SHP77 (cell line): ENCODE data around the gene PYGM.
A peak's percentile ranks its signal among the peaks of the same experiment; 100 is the strongest.

Experiments
- DNase-seq, 2 experiments: peaks; one replicate each; lab custom pipeline; 2025; lab: John Stamatoyannopoulos, UW

The PYGM gene

DNA sequence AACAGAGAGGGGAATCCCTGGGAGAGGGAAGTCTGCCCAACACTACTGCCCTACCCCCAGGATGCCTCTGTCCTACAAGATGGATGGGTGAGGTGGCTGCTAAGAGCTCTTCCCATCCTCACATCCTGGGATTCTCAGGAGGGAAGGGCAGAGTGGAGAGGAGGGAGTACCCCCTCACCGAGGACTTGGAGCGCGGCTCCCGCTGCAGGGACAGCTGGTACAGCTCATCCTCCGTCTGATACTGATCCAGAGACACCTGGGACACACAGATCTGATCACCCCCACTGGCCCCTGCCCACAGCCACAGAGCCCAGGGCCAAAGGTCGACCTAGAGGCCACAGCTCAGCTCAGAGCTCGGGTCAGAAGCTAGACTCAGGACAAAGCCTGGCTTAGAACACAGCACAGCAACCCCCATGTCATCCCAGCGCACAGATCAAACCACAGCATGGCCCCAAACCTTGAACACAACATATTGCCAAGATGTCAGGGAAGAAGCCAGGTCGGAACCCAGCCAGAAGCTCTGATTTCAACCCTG is 24.0 kb downstream of the PYGM start:
- no peak for DNase-seq

DNA sequence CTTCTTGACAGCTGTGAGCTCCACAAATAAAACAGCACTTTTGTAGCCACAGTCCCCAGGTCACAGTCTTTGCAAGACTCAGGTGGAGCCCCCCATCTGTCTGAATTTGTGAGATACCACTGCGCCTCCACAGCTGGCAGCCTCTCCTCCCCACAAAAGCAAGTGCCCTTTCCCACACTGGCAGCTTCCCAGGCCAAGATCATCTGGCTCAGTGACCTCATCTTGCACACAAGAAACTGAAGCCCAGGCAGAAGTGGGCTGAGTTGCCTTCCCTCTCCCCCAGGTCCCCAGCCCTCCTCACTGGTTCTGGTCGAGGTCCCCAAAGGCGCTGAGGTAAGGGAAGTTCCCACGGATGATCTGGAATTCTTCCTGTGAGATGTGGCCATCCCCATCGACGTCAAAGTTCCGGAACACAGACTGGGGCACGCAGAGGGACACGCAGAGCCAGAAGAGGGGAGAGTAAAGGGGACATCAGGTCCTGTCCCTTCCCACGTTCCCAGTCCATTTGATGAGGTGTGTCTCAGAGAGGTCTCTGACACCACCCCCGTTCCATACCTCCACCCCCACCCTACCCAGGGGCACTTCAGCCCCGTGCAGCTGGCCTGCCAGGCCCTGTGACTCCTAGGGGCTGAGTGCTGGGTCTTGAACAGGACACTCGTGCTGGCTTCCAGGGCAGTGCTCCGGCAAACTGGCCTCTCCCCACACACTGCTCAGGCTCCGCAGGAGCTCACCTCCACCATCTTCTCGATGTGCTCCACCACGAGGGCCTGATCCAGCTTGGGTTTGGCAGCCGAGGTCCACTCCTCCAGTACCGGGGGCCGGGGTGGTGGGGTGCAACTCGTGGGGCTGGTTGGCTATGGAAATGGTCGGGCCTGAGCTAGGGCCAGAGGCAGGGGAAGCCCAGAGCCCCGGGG is 24.7 kb downstream of the PYGM start:
- DNase-seq, result no peak

GRCh38 chr11:64731601-64732000 is 28.2 kb downstream of the PYGM start:
- no peak for DNase-seq

DNA sequence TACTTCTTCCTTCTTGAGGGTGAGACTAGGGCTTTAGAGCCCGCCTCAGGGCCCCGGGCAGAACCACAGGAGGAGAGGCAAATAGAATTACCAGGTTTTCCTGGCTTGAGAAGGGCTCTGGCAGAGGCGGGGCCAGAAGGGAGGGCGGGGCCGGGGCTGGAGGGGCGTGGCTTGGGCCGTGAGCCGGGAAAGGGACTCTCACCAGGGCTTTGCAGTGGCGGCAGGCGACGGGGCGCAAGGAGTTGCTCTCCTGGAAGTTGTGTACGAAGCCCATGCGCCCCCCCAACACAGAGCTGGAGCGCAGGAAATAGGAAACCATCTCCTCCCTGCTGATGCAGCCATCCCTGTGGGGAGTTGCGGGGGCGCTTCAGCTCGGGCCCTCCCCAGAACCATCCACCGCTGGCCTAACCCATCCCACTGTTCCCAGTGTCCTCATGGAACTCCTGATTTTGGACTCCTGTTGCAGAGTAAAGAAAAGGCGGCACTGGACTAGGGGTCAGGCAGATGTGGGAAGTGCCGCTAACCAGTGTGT is 29.9 kb downstream of the PYGM start:
- DNase-seq, result no peak

DNA sequence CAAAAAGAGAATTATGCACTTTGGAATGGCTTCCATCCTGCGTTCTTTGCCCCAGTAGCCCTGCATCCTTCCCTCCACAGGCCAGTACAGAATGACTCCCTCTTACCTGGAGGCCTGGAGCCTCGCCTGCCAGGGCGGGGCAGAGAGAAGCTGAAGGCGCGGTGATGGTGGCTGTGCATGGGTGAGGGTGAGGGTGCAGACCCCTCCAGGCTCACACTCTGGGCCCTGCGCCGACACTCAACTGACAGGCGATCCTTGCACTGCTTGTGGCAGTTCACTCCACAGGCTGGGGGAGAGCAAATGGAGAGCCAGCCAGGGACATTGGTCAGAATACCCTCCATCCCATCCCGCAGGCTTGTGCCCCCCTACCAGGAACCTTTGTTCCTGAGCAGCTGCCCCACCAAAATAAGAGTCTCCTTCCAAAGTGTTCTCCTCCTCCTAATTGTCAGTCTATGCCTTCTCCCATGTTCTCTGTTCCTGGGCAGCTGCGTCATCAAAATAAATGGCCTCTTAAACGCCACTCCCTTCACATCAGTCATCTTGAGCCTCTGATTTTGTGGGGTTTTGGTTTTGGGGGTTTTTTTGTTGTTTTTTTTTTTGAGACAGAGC is 30.9 kb downstream of the PYGM start:
- DNase-seq, result no peak

DNA sequence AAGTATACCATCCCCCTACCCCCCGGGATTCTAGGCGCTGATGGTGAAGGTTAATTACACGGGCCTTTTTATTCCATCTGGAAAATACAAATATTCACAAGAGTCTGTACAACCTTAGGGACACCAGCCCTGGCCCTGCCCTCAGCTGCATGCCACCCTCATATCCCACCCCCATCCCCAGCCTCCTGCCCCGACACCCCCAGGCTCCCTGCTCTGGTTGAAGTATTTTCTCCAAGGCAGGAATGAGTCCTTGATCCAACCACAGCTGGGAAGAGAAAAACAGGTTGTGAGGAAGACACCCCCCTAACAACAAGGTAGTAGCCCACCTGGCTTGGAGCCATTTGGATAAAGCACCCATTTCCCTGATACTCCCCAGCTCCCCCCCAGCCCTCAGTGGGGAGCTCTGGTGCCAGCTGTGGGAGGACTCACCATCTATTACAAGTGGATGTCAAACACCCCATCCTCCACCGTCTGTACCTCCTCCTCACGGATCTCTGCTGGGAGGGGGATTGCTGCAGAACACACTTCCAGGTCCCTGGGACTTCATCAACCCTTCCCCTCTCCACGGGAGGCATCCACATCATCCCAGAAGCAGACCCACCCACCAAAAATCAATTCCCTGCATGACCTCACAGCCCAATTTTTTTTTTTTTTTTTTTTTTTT is 32.8 kb downstream of the PYGM start:
- no peak for DNase-seq

GRCh38 chr11:64726211-64726641 is 33.5 kb downstream of the PYGM start:
- no peak for DNase-seq

GRCh38 chr11:64724863-64725532 is 34.8 kb downstream of the PYGM start:
- no peak for DNase-seq

GRCh38 chr11:64723907-64724862 is 35.6 kb downstream of the PYGM start:
- no peak for DNase-seq

DNA sequence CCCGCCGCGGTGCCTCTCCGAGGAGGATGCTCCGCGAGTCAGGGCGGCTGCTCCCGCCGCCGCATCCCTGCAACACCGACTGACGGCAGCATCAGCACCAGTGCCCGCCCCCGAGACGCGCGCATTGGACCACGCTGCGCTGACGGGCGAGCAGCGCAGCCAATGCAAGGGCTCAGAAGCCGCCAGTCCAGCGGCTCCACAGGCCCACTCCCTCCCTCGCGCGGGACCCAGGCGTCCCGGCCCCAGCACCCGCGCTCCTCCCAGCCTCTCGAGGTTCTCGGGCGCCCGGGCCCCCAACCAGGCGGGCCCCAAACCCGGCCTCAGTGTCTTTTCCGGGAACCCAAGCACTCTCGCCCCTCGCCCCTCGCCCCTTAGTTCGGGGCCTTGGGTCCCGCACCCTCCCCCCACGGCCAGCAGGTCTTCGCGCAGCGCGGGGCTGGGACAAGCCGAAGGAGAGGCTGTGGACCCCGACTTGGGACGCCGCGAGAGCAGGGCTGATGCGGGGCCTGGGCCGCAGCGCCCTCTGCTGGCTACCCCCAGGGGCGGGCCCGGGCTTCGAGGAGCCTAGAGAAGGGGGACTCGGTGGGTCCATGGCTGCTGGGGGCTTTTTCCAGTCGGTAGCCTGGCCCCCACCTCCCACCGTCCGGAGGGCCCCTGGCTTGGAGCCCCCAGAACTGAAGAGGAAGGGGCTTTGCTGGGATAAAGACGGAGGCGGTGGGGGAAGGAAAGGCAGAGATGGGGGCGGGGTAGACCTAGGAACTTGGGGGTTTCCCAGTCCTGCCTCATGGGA is 36.5 kb downstream of the PYGM start, which contains the start of gene NRXN2:
Gene NRXN2, minus strand, starts transcription at position 81 of the 790 bp plus-strand sequence. CDS start 9,498 bp downstream, outside the sequence.
- DNase-seq, result peak; percentile 65 to 76

DNA sequence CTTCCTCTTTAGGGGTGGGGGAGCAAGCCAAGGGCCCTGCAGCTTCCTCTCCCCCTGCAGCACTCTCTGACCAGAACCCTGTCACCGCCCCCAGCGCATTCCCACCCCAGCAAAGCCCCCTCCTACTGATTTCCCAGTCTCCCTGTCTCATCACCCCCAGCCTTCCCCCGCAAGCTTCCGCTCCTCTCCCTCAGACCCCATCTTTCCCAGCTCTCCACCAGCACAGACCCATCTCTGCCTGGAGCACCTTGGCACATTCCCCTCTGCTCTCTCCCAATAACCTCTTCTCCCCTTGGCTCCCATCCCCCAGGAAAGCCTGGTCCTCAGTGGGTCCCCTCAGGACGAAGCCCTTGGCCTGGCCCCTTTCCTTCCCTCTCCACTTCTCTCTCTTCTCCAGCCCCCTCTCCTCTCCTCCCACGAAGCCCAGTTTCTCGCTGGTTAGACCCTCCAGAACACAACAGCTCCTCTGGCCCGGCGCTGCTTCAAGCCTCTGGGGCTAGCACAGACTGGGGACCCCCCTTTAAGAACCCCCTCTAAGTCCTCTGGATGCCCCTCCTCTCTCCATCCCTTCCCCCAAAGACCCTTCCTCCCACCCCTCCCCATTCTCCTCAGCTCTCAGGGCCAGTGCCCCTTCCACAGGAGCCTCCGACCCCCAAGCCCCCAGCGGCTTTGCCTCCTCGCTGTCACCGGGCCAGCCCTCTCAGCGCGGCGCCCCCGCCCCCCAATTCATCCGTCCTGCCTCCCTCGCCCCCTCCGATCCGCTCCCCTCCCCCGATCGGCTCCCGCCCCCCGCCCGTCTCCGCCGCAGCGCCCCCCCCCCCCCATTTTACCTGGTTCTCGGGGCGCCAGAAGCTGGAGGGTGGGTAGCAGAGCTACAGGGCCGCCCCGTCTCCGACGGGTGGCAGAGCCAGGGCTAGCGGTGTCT is 37.4 kb downstream of the PYGM start:
- DNase-seq, result no peak

GRCh38 chr11:64721359-64721699 is 38.4 kb downstream of the PYGM start:
- no peak for DNase-seq

DNA sequence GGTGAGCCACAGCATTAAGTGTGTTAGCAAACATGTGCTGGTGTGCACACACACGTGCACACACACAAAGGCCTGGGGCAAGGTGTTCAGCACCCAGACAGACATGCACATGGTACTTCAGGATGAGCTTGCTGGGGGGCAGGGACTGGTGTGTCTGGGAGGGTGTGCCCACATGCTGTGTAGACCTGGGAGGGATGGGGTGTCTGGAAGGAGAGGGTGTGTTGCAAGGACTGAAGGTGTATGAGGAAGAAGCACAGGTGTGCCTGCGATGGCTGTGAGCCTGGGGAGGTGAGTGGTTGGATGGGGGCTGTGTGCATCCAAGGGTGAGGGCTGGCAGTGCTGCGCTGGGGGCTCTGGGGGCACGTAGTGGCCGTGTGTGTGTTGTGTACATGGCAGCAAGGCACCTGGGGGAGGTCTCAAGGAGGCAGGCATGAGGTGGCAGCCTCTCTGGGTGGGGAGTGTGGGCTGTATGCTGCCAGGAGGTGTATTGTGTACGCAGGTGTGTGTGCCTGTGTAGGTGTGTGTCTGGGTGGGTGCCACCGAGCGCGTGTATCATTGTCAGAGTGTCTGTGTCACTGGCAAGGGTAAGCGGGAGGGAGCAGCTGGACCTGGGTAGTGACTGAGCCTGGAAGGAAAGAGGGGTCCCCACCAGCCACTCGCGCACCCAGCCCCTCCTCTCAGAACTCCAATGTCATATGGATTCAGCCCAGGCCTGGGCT is 39.0 kb downstream of the PYGM start:
- DNase-seq, result no peak

DNA sequence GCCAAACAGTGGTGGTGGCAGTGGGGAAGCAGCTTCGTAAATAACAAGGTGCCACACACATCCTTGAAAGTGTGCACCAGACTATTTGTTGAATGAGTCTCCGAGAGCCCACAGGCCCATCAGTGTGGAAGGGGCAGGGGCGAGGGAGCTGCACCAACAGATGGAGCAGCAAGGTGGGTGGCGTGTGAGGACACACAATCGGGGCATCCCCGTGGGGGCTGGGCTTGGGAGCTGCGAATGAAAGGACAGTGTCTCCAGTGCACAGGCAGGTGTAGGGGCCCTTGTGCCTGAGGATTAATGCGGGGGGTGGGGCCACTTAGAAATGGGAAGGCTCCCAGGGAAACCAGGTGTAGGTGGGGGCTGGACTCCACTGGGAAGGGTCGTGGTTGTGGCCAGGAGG is 39.6 kb downstream of the PYGM start:
- no peak for DNase-seq

- no peak for DNase-seq
Observed at GRCh38 chr11:64719406-64719805, 40.4 kb downstream of the PYGM start.

DNA sequence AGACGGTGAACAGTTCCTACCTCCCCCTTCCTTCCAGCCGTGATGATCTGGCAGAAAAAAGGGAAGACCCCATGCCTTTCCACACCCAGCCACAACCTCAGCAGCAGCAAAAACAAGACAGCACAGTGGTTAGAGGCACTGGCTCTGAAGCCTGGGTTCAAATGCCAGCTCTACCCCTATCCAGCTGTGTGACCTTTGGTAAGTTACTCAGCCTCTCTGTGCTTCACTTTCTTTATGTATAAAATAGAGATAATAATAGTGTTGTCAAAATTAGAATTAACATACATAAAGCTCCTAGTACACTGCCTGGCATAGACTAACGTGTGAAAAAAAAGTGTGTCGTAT is 41.0 kb downstream of the PYGM start:
- no peak for DNase-seq

- no peak for DNase-seq
Observed at GRCh38 chr11:64718084-64718779, 41.5 kb downstream of the PYGM start.

DNA sequence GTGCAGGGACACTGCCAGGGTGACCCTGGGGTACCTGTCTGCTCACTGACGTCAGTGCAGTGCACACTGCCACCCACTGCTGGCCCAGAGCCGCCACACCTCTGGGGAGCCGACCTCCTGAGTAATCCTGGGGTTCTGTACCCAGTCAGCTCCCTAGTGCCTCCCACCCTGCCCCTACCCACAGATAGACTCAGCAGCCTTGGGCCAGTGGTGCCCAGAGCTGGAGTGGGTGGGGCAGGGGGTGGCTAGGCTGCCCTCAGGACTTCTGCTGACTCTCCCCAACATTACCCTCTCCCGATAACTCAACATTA is 42.6 kb downstream of the PYGM start:
- no peak for DNase-seq
